Neural progenitor cell (in vitro differentiated cells): ENCODE data around the gene PHKA1. TPM values are rescaled to one million over a fixed set of nuclear protein-coding genes. Genes with fewer than 3 reads are reported as not detected.

Experiments
- DNase-seq: peaks from one replicate; pipeline ENCODE4 v3.0.0-alpha.2; 2016; ENCODE audit warnings: low spot score
- H2AFZ ChIP-seq: fragments of 200-600 bp; sonication (generic); replicated peaks from 2 replicates; pipeline ENCODE4 v1.6.1; 2016; ENCODE audit warnings: antibody characterized with exemption
- H3F3A ChIP-seq: fragments of 200-600 bp; sonication (generic); 2 replicates; pipeline ENCODE4 v1.6.1; 2016; ENCODE audit warnings: antibody characterized with exemption, low read depth
- H3K27ac ChIP-seq: fragments of 200-600 bp; sonication (generic); 2 replicates; pipeline ENCODE4 v1.5.1; 2016; ENCODE audit warnings: mild to moderate bottlenecking
- H3K27me3 ChIP-seq: fragments of 200-600 bp; sonication (generic); 2 replicates; pipeline ENCODE4 v1.6.1; 2016; ENCODE audit warnings: mild to moderate bottlenecking, moderate library complexity
- H3K36me3 ChIP-seq: fragments of 200-600 bp; sonication (generic); 2 replicates; pipeline ENCODE4 v1.5.1; 2016
- H3K4me1 ChIP-seq: fragments of 200-600 bp; sonication (generic); 2 replicates; pipeline ENCODE4 v1.6.1; 2016; ENCODE audit warnings: mixed run types
- H3K4me2 ChIP-seq: fragments of 200-600 bp; sonication (generic); 2 replicates; pipeline ENCODE4 v1.6.1; 2016
- H3K4me3 ChIP-seq: fragments of 200-600 bp; sonication (generic); 2 replicates; pipeline ENCODE4 v1.5.1; 2016
- H3K79me2 ChIP-seq: fragments of 200-600 bp; sonication (generic); 2 replicates; pipeline ENCODE4 v1.6.1; 2016; ENCODE audit warnings: low read depth
- H3K9ac ChIP-seq: fragments of 200-600 bp; sonication (generic); 2 replicates; pipeline ENCODE4 v1.6.1; 2016
- H3K9me3 ChIP-seq: fragments of 200-600 bp; sonication (generic); 2 replicates; pipeline ENCODE4 v1.5.1; 2016; ENCODE audit warnings: low read depth
- H4K20me1 ChIP-seq: fragments of 200-600 bp; sonication (generic); 2 replicates; pipeline ENCODE4 v1.6.1; 2016; ENCODE audit warnings: low read depth
- H3K27ac Mint-ChIP-seq: 3 replicates; pipeline ENCODE4 v1.8.0; 2021; ENCODE audit warnings: mixed read lengths
- H3K27me3 Mint-ChIP-seq: 2 replicates; pipeline ENCODE4 v1.8.0; 2022; ENCODE audit warnings: low read depth, mild to moderate bottlenecking, inconsistent platforms, moderate library complexity, mixed read lengths; ENCODE audit not compliant: insufficient read depth
- H3K36me3 Mint-ChIP-seq: 3 replicates; pipeline ENCODE4 v1.8.0; 2021; ENCODE audit warnings: mixed read lengths
- H3K4me1 Mint-ChIP-seq: 3 replicates; pipeline ENCODE4 v1.8.0; 2021; ENCODE audit warnings: mixed read lengths
- H3K4me3 Mint-ChIP-seq: 3 replicates; pipeline ENCODE4 v1.8.0; 2021; ENCODE audit warnings: mild to moderate bottlenecking, moderate library complexity, mixed read lengths
- H3K9me3 Mint-ChIP-seq: 3 replicates; pipeline ENCODE4 v1.8.0; 2020; ENCODE audit warnings: mixed read lengths
- EZH2 ChIP-seq: fragments of 200-600 bp; sonication (generic); IDR thresholded peaks from 2 replicates; pipeline ENCODE4 v1.6.1; 2017; ENCODE audit warnings: antibody characterized with exemption, mild to moderate bottlenecking, moderate library complexity
- EZH2phosphoT487 ChIP-seq: fragments of 200-600 bp; sonication (generic); IDR thresholded peaks from 2 replicates; pipeline ENCODE4 v1.6.1; 2017; ENCODE audit warnings: antibody characterized with exemption
- total RNA-seq: library from RNA; depleted of rRNA; stranded (reverse); fragments of >200 nt; gene quantifications from 2 replicates; pipeline ENCODE4 v1.2.3, GENCODE V29; 2015; ENCODE audit warnings: low replicate concordance
- TF ChIP-seq, protein P1 (sequence below): fragments of 200-600 bp; sonication (generic); IDR thresholded peaks from 2 replicates; pipeline ENCODE4 v1.5.1; 2017; ENCODE audit warnings: antibody characterized with exemption, mild to moderate bottlenecking

Gene PHKA1
- total RNA-seq, 1 donor from 2014 or later, result 5.1 TPM

- peaks cover 12% of the 10 kb centered on the region for H3K9me3 Mint-ChIP-seq
- H3K4me3 Mint-ChIP-seq, result no peak overlapping the region
- Histone ChIP-seq H3K79me2 (no peaks in the 10 kb centered on the region), H3K36me3 (no peaks in the 10 kb centered on the region), H3K4me2 (no peak overlapping the region), H3K4me1 (no peaks in the 10 kb centered on the region), H3K9ac (no peak overlapping the region), H4K20me1 (no peaks in the 10 kb centered on the region), H3K27ac (no peak overlapping the region), H3K9me3 (peaks cover 8% of the 10 kb centered on the region), H3K27me3 (no peaks in the 10 kb centered on the region), H3K4me3 (no peak overlapping the region), H3F3A (no peaks in the 10 kb centered on the region), H2AFZ (no peak overlapping the region)
- H3K27ac Mint-ChIP-seq, result no peak overlapping the region
- DNase-seq, result no peak
- H3K4me1 Mint-ChIP-seq, result no peaks in the 10 kb centered on the region
- no peak for TF ChIP-seq EZH2
- no peak for TF ChIP-seq EZH2phosphoT487
- TF ChIP-seq, protein P1, sequence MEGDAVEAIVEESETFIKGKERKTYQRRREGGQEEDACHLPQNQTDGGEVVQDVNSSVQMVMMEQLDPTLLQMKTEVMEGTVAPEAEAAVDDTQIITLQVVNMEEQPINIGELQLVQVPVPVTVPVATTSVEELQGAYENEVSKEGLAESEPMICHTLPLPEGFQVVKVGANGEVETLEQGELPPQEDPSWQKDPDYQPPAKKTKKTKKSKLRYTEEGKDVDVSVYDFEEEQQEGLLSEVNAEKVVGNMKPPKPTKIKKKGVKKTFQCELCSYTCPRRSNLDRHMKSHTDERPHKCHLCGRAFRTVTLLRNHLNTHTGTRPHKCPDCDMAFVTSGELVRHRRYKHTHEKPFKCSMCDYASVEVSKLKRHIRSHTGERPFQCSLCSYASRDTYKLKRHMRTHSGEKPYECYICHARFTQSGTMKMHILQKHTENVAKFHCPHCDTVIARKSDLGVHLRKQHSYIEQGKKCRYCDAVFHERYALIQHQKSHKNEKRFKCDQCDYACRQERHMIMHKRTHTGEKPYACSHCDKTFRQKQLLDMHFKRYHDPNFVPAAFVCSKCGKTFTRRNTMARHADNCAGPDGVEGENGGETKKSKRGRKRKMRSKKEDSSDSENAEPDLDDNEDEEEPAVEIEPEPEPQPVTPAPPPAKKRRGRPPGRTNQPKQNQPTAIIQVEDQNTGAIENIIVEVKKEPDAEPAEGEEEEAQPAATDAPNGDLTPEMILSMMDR, result no peak
- no peaks in the 10 kb centered on the region for H3K36me3 Mint-ChIP-seq
- H3K27me3 Mint-ChIP-seq, result no peaks in the 10 kb centered on the region
Measured at GRCh38 chrX:72705111-72705510, 9.0 kb downstream of the PHKA1 start.

GRCh38 chrX:72694170-72694569 lies 19.9 kb downstream of the PHKA1 start:
- Histone ChIP-seq H3K79me2 (no peaks in the 10 kb centered on the region), H3K9ac (no peak overlapping the region), H3K27ac (no peak overlapping the region), H3K9me3 (peaks cover 13% of the 10 kb centered on the region), H3K27me3 (no peaks in the 10 kb centered on the region), H3F3A (no peaks in the 10 kb centered on the region), H4K20me1 (no peaks in the 10 kb centered on the region), H2AFZ (no peak overlapping the region), H3K36me3 (no peaks in the 10 kb centered on the region), H3K4me1 (no peaks in the 10 kb centered on the region), H3K4me3 (no peak overlapping the region), H3K4me2 (no peak overlapping the region)
- no peak for DNase-seq
- Mint-ChIP-seq H3K4me3 (no peak overlapping the region), H3K27ac (no peak overlapping the region), H3K9me3 (no peaks in the 10 kb centered on the region), H3K4me1 (no peaks in the 10 kb centered on the region), H3K27me3 (no peaks in the 10 kb centered on the region), H3K36me3 (no peaks in the 10 kb centered on the region)
- TF ChIP-seq EZH2phosphoT487 (no peak), EZH2 (no peak)
- TF ChIP-seq, protein P1, result no peak

DNA sequence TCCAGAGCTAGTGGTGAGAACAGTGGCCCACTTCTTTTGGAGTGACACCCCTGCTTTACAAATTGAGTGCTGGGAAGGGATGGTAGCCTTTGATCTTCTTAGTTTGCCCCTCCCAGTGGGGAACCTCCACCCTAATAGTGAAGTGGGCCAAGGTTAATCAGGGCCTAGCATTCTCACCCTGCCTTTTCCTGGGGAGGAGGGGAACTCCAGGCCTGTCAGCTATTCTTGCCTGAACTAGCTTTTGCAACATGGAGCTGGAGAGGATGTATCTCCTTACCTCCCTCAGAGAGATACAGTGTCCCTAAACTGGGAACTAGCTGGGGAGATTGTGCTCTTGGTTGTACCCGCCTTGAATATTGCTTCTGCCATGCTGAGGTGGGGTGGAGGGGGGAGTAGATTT lies 20.6 kb downstream of the PHKA1 start:
- no peak overlapping the region for H3K27ac Mint-ChIP-seq
- H3K27me3 Mint-ChIP-seq, result no peaks in the 10 kb centered on the region
- no peaks in the 10 kb centered on the region for H3K4me1 ChIP-seq
- H2AFZ ChIP-seq, result no peak overlapping the region
- H3K27ac ChIP-seq, result no peak overlapping the region
- H3K36me3 Mint-ChIP-seq, result no peaks in the 10 kb centered on the region
- no peak overlapping the region for H3K4me3 ChIP-seq
- no peaks in the 10 kb centered on the region for H3K36me3 ChIP-seq
- H3K9ac ChIP-seq, result no peak overlapping the region
- no peaks in the 10 kb centered on the region for H3K4me1 Mint-ChIP-seq
- H4K20me1 ChIP-seq, result no peaks in the 10 kb centered on the region
- H3F3A ChIP-seq, result no peaks in the 10 kb centered on the region
- no peaks in the 10 kb centered on the region for H3K9me3 Mint-ChIP-seq
- H3K4me2 ChIP-seq, result no peak overlapping the region
- peaks cover 13% of the 10 kb centered on the region for H3K9me3 ChIP-seq
- no peak for DNase-seq
- TF ChIP-seq EZH2phosphoT487, result no peak
- TF ChIP-seq, protein P1, result no peak
- TF ChIP-seq EZH2, result no peak
- no peaks in the 10 kb centered on the region for H3K27me3 ChIP-seq
- H3K79me2 ChIP-seq, result no peaks in the 10 kb centered on the region
- no peak overlapping the region for H3K4me3 Mint-ChIP-seq

DNA sequence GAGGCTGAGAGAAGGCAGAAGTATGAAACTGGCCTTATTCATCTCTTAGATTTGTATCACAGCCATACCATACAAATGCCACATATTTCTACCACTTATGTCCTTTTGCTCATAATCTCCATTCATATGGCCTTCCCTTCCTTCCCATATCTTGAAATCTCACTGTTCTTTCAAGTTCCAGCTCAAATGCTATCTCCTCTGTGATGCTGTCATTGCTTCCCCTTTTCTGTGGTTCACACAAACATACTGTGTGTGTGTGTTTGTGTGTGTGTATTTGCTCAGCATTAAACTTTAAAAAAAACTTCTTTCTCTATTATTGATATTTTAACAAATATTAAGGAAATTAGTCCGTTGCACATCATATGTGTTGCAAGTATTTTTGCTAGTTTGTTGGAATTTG lies 26.7 kb downstream of the PHKA1 start:
- no peaks in the 10 kb centered on the region for H3F3A ChIP-seq
- no peak overlapping the region for H3K4me2 ChIP-seq
- H3K9ac ChIP-seq, result no peak overlapping the region
- H3K4me3 ChIP-seq, result no peak overlapping the region
- H3K9me3 ChIP-seq, result peaks cover under 1% of the 10 kb centered on the region
- no peaks in the 10 kb centered on the region for H3K4me1 ChIP-seq
- H3K4me1 Mint-ChIP-seq, result no peaks in the 10 kb centered on the region
- H3K27ac ChIP-seq, result no peak overlapping the region
- TF ChIP-seq, protein P1, result no peak
- TF ChIP-seq EZH2phosphoT487 (no peak), EZH2 (no peak)
- H3K27me3 ChIP-seq, result no peaks in the 10 kb centered on the region
- DNase-seq, result no peak
- no peak overlapping the region for H3K4me3 Mint-ChIP-seq
- H3K36me3 ChIP-seq, result no peaks in the 10 kb centered on the region
- no peaks in the 10 kb centered on the region for H3K27me3 Mint-ChIP-seq
- peaks cover 9% of the 10 kb centered on the region for H3K9me3 Mint-ChIP-seq
- H3K27ac Mint-ChIP-seq, result no peak overlapping the region
- H3K36me3 Mint-ChIP-seq, result peaks cover 3% of the 10 kb centered on the region
- no peaks in the 10 kb centered on the region for H4K20me1 ChIP-seq
- no peak overlapping the region for H2AFZ ChIP-seq
- H3K79me2 ChIP-seq, result no peaks in the 10 kb centered on the region
